ENCODE data around the gene PRICKLE4.

Gene PRICKLE4

DNA sequence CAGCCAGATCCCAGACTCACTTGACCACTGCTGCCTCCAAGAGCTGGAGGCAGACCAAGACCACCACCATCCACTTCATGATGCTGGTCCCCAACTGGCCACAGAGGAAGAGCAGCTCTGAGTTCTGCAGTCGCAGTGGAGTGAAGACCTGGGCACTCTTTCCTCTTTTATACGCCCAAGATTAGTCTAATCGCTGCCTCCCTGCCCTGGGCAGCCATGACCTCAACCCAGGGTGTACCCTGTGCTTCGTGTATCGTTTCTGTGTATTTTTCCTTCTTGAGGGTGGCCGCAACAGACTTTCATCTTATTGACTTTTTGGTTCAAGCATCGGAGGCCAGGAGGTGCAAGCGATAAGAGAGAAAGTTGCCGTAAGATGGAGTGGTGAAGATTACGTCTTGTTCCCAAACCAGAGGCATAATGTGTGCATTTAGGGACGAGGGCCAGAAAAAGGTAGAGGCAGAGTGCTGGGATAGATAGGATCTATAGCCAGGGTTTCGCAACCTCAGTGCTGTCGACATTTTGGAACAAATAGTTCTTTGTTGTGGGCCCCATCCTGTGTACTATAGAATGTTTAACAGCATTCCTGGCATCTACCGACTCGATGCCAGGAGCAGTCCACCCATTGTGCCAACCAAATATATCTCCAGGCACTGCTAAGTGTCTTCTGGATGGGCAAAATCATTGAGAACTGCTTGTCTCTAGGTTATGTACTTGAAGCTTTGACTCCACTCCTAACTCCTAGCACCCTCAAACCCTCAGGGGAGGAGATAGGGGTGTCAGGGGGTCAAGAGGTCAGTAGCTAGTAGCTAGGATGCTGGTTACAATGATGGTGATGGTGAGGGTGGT is 33.1 kb upstream of the PRICKLE4 start, which contains the start of gene PGC:
Gene PGC, minus strand, starts transcription at position 142 of the 846 bp plus-strand sequence. Its CDS starts 63 bp downstream, at position 79.
- Histone ChIP-seq H2BK120ac (ENCODE audit: low read depth, low read length) (no peak within 1 kb of the TSS), H2AFZ (ENCODE audit: low read depth, low read length) (no peak within 1 kb of the TSS), H3K27ac (ENCODE audit: low read length, poor library complexity, severe bottlenecking) (no peak within 1 kb of the TSS), H3K9me3 (ENCODE audit: control insufficient read depth, low read length) (no peaks in the 10 kb centered on the region), H4K8ac (ENCODE audit: low read length) (peak within 1 kb of the TSS; percentile 42), H3K23ac (ENCODE audit: low read length in 2 of 2) (no peak within 1 kb of the TSS), H3K14ac (ENCODE audit: low read length in 2 of 2) (no peak within 1 kb of the TSS), H3K4ac (ENCODE audit: low read depth in 1 of 2, low read length in 2 of 2) (no peak within 1 kb of the TSS), H2BK15ac (ENCODE audit: low read depth, poor library complexity, severe bottlenecking) (no peak within 1 kb of the TSS), H2BK12ac (ENCODE audit: low read length in 2 of 2) (no peak within 1 kb of the TSS), H3K27me3 (ENCODE audit: control insufficient read depth in 1 of 2, insufficient read depth in 1 of 2, low read length in 2 of 2) (peaks cover 8 to 21% of the 10 kb centered on the region in 2 experiments), H2AK5ac (ENCODE audit: low read length, severe bottlenecking) (no peak within 1 kb of the TSS), H3K4me3 (ENCODE audit: insufficient read depth in 1 of 2, low read depth in 1 of 2, low read length in 2 of 2) (no peak within 1 kb of the TSS), H4K91ac (ENCODE audit: low read length) (no peak within 1 kb of the TSS), H3K9ac (ENCODE audit: low read length) (no peak within 1 kb of the TSS), H3K4me1 (ENCODE audit: control insufficient read depth, insufficient read depth, low read depth, low read length) (no peaks in the 10 kb centered on the region), H3K4me2 (ENCODE audit: low read length, poor library complexity, severe bottlenecking) (no peak within 1 kb of the TSS), H3K79me1 (replicated peaks; ENCODE audit: low read length, poor library complexity, severe bottlenecking) (no peaks in the 10 kb centered on the region), H3K36me3 (ENCODE audit: control insufficient read depth in 1 of 2, insufficient read depth in 2 of 2, low read depth in 1 of 2, low read length in 2 of 2) (no peaks in the 10 kb centered on the region), H2BK5ac (ENCODE audit: low read depth, low read length, poor library complexity, severe bottlenecking) (no peak within 1 kb of the TSS), H3K18ac (ENCODE audit: low read depth in 1 of 2, low read length in 2 of 2) (no peak within 1 kb of the TSS)
- no peak for DNase-seq
- WGBS, result 87% methylated on average over 14 of the region's 15 CpGs

DNA sequence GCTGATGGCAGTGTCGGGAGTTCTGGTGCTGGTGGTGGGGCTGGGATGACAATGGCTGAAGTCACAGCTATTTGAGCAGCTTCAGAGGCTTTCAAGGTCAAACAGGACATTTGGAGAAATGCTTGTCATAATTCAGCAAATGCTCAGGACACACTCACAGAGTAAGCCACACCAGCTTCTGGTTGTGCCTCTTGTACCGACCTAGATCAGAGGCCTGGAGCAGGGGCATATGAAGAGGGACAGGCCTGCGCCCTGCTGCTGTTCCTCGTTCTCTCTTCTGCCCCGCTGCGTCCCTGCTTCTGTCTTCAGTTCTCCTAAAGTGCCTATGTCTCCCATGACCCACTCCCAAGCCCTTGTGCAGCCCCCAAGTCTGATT is 32.5 kb upstream of the PRICKLE4 start:
- Histone ChIP-seq H3K4me3 (ENCODE audit: insufficient read depth in 1 of 2, low read depth in 1 of 2, low read length in 2 of 2) (no peak overlapping the region), H3K9me3 (ENCODE audit: control insufficient read depth, low read length) (no peaks in the 10 kb centered on the region), H3K23ac (ENCODE audit: low read length in 2 of 2) (no peak overlapping the region), H4K91ac (ENCODE audit: low read length) (no peak overlapping the region), H3K27me3 (ENCODE audit: control insufficient read depth in 1 of 2, insufficient read depth in 1 of 2, low read length in 2 of 2) (peaks cover 9 to 21% of the 10 kb centered on the region in 2 experiments), H3K14ac (ENCODE audit: low read length in 2 of 2) (no peak overlapping the region), H3K36me3 (ENCODE audit: control insufficient read depth in 1 of 2, insufficient read depth in 2 of 2, low read depth in 1 of 2, low read length in 2 of 2) (no peaks in the 10 kb centered on the region), H3K9ac (ENCODE audit: low read length) (no peak overlapping the region), H3K4me2 (ENCODE audit: low read length, poor library complexity, severe bottlenecking) (no peak overlapping the region), H2BK5ac (ENCODE audit: low read depth, low read length, poor library complexity, severe bottlenecking) (no peak overlapping the region), H3K4ac (ENCODE audit: low read depth in 1 of 2, low read length in 2 of 2) (no peak overlapping the region), H3K4me1 (ENCODE audit: control insufficient read depth, insufficient read depth, low read depth, low read length) (no peaks in the 10 kb centered on the region), H3K79me1 (replicated peaks; ENCODE audit: low read length, poor library complexity, severe bottlenecking) (no peaks in the 10 kb centered on the region), H4K8ac (ENCODE audit: low read length) (peak overlapping the region; percentile 42), H2BK15ac (ENCODE audit: low read depth, poor library complexity, severe bottlenecking) (no peak overlapping the region), H2BK12ac (ENCODE audit: low read length in 2 of 2) (no peak overlapping the region), H2AK5ac (ENCODE audit: low read length, severe bottlenecking) (no peak overlapping the region), H3K18ac (ENCODE audit: low read depth in 1 of 2, low read length in 2 of 2) (no peak overlapping the region), H3K27ac (ENCODE audit: low read length, poor library complexity, severe bottlenecking) (no peak overlapping the region), H2AFZ (ENCODE audit: low read depth, low read length) (no peak overlapping the region), H2BK120ac (ENCODE audit: low read depth, low read length) (no peak overlapping the region)
- WGBS, result 90% methylated on average over 6 of the region's 6 CpGs
- no peak for DNase-seq

DNA sequence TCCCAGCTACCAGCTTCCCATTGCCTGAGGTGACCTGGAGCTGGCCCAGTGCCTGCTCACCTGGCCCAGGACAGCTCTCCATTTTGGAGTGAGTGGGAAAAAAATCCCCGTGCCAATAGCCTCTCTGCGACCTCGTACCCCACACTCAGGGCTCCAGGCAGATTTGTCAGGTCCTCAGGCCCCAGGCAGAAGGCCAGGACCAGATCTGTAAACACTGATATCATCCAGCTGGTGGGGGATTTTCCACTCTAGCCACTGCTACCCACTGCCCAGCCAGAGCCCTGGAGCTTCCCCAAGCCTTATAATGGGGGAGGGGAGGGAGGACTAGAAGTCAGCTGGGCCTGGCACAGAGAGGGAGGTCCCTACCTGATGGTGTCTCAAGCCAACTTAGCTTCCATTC is 32.0 kb upstream of the PRICKLE4 start:
- Histone ChIP-seq H2BK120ac (ENCODE audit: low read depth, low read length) (no peak overlapping the region), H3K4me3 (ENCODE audit: insufficient read depth in 1 of 2, low read depth in 1 of 2, low read length in 2 of 2) (no peak overlapping the region), H3K4me2 (ENCODE audit: low read length, poor library complexity, severe bottlenecking) (no peak overlapping the region), H3K4me1 (ENCODE audit: control insufficient read depth, insufficient read depth, low read depth, low read length) (no peaks in the 10 kb centered on the region), H3K27ac (ENCODE audit: low read length, poor library complexity, severe bottlenecking) (no peak overlapping the region), H3K9me3 (ENCODE audit: control insufficient read depth, low read length) (no peaks in the 10 kb centered on the region), H3K9ac (ENCODE audit: low read length) (no peak overlapping the region), H3K23ac (ENCODE audit: low read length in 2 of 2) (no peak overlapping the region), H3K79me1 (replicated peaks; ENCODE audit: low read length, poor library complexity, severe bottlenecking) (no peaks in the 10 kb centered on the region), H3K18ac (ENCODE audit: low read depth in 1 of 2, low read length in 2 of 2) (no peak overlapping the region), H2AFZ (ENCODE audit: low read depth, low read length) (no peak overlapping the region), H3K36me3 (ENCODE audit: control insufficient read depth in 1 of 2, insufficient read depth in 2 of 2, low read depth in 1 of 2, low read length in 2 of 2) (no peaks in the 10 kb centered on the region), H4K91ac (ENCODE audit: low read length) (no peak overlapping the region), H3K27me3 (ENCODE audit: control insufficient read depth in 1 of 2, insufficient read depth in 1 of 2, low read length in 2 of 2) (peaks cover 13 to 24% of the 10 kb centered on the region in 2 experiments), H2BK15ac (ENCODE audit: low read depth, poor library complexity, severe bottlenecking) (no peak overlapping the region), H3K4ac (ENCODE audit: low read depth in 1 of 2, low read length in 2 of 2) (no peak overlapping the region), H2AK5ac (ENCODE audit: low read length, severe bottlenecking) (no peak overlapping the region), H2BK5ac (ENCODE audit: low read depth, low read length, poor library complexity, severe bottlenecking) (no peak overlapping the region), H2BK12ac (ENCODE audit: low read length in 2 of 2) (no peak overlapping the region), H4K8ac (ENCODE audit: low read length) (no peak overlapping the region), H3K14ac (ENCODE audit: low read length in 2 of 2) (no peak overlapping the region)
- WGBS, result 79% methylated on average over 3 of the region's 3 CpGs
- DNase-seq, result no peak

DNA sequence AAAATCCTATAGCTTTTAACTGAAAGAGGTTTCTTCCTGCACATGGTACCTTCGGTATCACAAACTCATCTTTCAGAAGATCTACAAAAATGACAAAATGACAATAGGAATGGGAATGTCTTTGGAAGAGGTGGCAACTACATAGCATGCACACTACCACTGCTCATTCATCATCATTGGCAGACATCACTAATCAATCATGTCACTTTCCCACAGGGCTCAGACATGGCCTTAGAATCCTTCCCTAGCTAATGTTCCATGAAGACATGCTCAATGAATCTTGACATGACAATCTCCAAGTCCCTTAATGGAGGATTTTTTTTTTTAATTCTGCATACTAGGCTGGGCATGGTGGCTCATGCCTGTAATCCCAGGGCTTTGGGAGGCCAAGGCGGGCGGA is 30.2 kb upstream of the PRICKLE4 start:
- no peak overlapping the region for H3K27ac ChIP-seq (ENCODE audit: low read length, poor library complexity, severe bottlenecking)
- 92% methylated on average over 2 of the region's 3 CpGs for WGBS
- H2BK120ac ChIP-seq (ENCODE audit: low read depth, low read length), result no peak overlapping the region
- no peak overlapping the region for H2AK5ac ChIP-seq (ENCODE audit: low read length, severe bottlenecking)
- DNase-seq, result no peak
- no peak overlapping the region for H2BK12ac ChIP-seq (ENCODE audit: low read length in 2 of 2)
- no peak overlapping the region for H3K23ac ChIP-seq (ENCODE audit: low read length in 2 of 2)
- H2BK15ac ChIP-seq (ENCODE audit: low read depth, poor library complexity, severe bottlenecking), result no peak overlapping the region
- no peak overlapping the region for H4K8ac ChIP-seq (ENCODE audit: low read length)
- no peak overlapping the region for H3K9ac ChIP-seq (ENCODE audit: low read length)
- H3K4me2 ChIP-seq (ENCODE audit: low read length, poor library complexity, severe bottlenecking), result no peak overlapping the region
- no peak overlapping the region for H3K4ac ChIP-seq (ENCODE audit: low read depth in 1 of 2, low read length in 2 of 2)
- no peak overlapping the region for H3K18ac ChIP-seq (ENCODE audit: low read depth in 1 of 2, low read length in 2 of 2)
- no peak overlapping the region for H3K4me3 ChIP-seq (ENCODE audit: insufficient read depth in 1 of 2, low read depth in 1 of 2, low read length in 2 of 2)
- no peak overlapping the region for H2AFZ ChIP-seq (ENCODE audit: low read depth, low read length)
- no peak overlapping the region for H2BK5ac ChIP-seq (ENCODE audit: low read depth, low read length, poor library complexity, severe bottlenecking)
- H3K27me3 ChIP-seq (ENCODE audit: control insufficient read depth in 1 of 2, insufficient read depth in 1 of 2, low read length in 2 of 2), result peaks cover 19 to 36% of the 10 kb centered on the region in 2 experiments
- H4K91ac ChIP-seq (ENCODE audit: low read length), result no peak overlapping the region
- no peaks in the 10 kb centered on the region for H3K79me1 ChIP-seq (replicated peaks; ENCODE audit: low read length, poor library complexity, severe bottlenecking)
- no peaks in the 10 kb centered on the region for H3K9me3 ChIP-seq (ENCODE audit: control insufficient read depth, low read length)
- no peak overlapping the region for H3K14ac ChIP-seq (ENCODE audit: low read length in 2 of 2)
- H3K36me3 ChIP-seq (ENCODE audit: control insufficient read depth in 1 of 2, insufficient read depth in 2 of 2, low read depth in 1 of 2, low read length in 2 of 2), result no peaks in the 10 kb centered on the region
- no peaks in the 10 kb centered on the region for H3K4me1 ChIP-seq (ENCODE audit: control insufficient read depth, insufficient read depth, low read depth, low read length)
